CD14-positive monocyte (primary cell): ENCODE data around the gene CASP4. TPM values are rescaled to one million over a fixed set of nuclear protein-coding genes. Genes with fewer than 3 reads are reported as not detected.

ENCODE experiments used
- DNase-seq, 3 donors: peaks; one replicate each; pipeline ENCODE4 v3.0.0-alpha.2; 2011 to 2022
- H2AFZ ChIP-seq: 2 replicates; pipeline ENCODE4 v1.6.0; 2012; ENCODE audit warnings: mild to moderate bottlenecking, low read depth, low read length, inconsistent platforms; ENCODE audit not compliant: insufficient read depth, poor library complexity, severe bottlenecking
- H3K27ac ChIP-seq, 2 donors: 1 replicate in 1 of 2; 2 replicates in 1 of 2; pipeline ENCODE4 v1.5.1; 2012 to 2013; ENCODE audit warnings: low read length in 2 of 2, control low read depth in 1 of 2, inconsistent platforms in 1 of 2, low read depth in 1 of 2, mild to moderate bottlenecking in 1 of 2
- H3K27me3 ChIP-seq, 2 donors: one replicate each; pipeline versions ENCODE4 v1.6.0 to v1.6.1; 2011 to 2013; ENCODE audit warnings: low read length in 2 of 2; ENCODE audit not compliant: control insufficient read depth in 2 of 2, insufficient read depth in 2 of 2
- H3K36me3 ChIP-seq, 2 donors: replicated peaks in 1 of 2; 1 replicate in 1 of 2; 2 replicates in 1 of 2; pipeline versions ENCODE4 v1.5.1 to v1.6.1; 2012 to 2013; ENCODE audit warnings: low read length in 2 of 2, control low read depth in 1 of 2, inconsistent platforms in 1 of 2, mild to moderate bottlenecking in 1 of 2; ENCODE audit not compliant: insufficient read depth in 2 of 2, control insufficient read depth in 1 of 2
- H3K4me1 ChIP-seq, 2 donors: 1 replicate in 1 of 2; 2 replicates in 1 of 2; pipeline versions ENCODE4 v1.5.1 to v1.6.1; 2012 to 2013; ENCODE audit warnings: low read length in 2 of 2, control low read depth in 1 of 2, inconsistent platforms in 1 of 2, mild to moderate bottlenecking in 1 of 2, moderate library complexity in 1 of 2; ENCODE audit not compliant: insufficient read depth in 2 of 2, control insufficient read depth in 1 of 2
- H3K4me2 ChIP-seq: replicated peaks from 2 replicates; pipeline ENCODE3; 2012; ENCODE audit warnings: low read length, moderate library complexity, mild to moderate bottlenecking; ENCODE audit not compliant: poor library complexity, severe bottlenecking; ENCODE audit errors: extremely low read depth
- H3K4me3 ChIP-seq, 3 experiments: fragments of 200-600 bp in 1 of 3; sonication (generic) in 1 of 3; replicated peaks in 1 of 3; 1 replicate in 2 of 3; 2 replicates in 1 of 3; pipeline ENCODE4 v1.5.1; 2011 to 2013; ENCODE audit warnings: low read length in 3 of 3, mild to moderate bottlenecking in 3 of 3, control low read depth in 2 of 3, low read depth in 2 of 3, inconsistent platforms in 1 of 3, moderate library complexity in 1 of 3
- H3K79me2 ChIP-seq: 2 replicates; pipeline ENCODE4 v1.6.0; 2012; ENCODE audit warnings: mild to moderate bottlenecking, control low read depth, inconsistent platforms, low read length, moderate library complexity; ENCODE audit not compliant: insufficient read depth
- H3K9ac ChIP-seq: 2 replicates; pipeline ENCODE4 v1.6.0; 2017; ENCODE audit warnings: low read length, mild to moderate bottlenecking; ENCODE audit not compliant: insufficient read depth, poor library complexity, severe bottlenecking
- H3K9me3 ChIP-seq, 2 donors: replicated peaks in 1 of 2; 1 replicate in 1 of 2; 2 replicates in 1 of 2; pipeline versions ENCODE4 v1.5.1 to v1.6.1; 2012 to 2013; ENCODE audit warnings: low read length in 2 of 2, control low read depth in 1 of 2; ENCODE audit not compliant: control insufficient read depth in 1 of 2, insufficient read depth in 1 of 2
- H4K20me1 ChIP-seq: 2 replicates; pipeline ENCODE4 v1.6.0; 2012; ENCODE audit warnings: mild to moderate bottlenecking, low read length, control low read depth, moderate library complexity; ENCODE audit not compliant: insufficient read depth
- H3K27ac Mint-ChIP-seq, 7 donors: one replicate each; pipeline ENCODE4 v1.8.0; 2020; ENCODE audit warnings: mild to moderate bottlenecking in 7 of 7, mixed read lengths in 7 of 7, moderate library complexity in 6 of 7, inconsistent platforms in 2 of 7
- H3K27me3 Mint-ChIP-seq, 3 donors: one replicate each; pipeline ENCODE4 v1.8.0; 2021 to 2022; ENCODE audit warnings: low read depth in 3 of 3, mild to moderate bottlenecking in 3 of 3, mixed read lengths in 3 of 3, moderate library complexity in 3 of 3, inconsistent platforms in 1 of 3
- H3K36me3 Mint-ChIP-seq, 2 donors: one replicate each; pipeline ENCODE4 v1.8.0; 2020; ENCODE audit warnings: mixed read lengths in 2 of 2, inconsistent platforms in 1 of 2, mild to moderate bottlenecking in 1 of 2
- H3K4me1 Mint-ChIP-seq: one replicate; pipeline ENCODE4 v1.8.0; 2020; ENCODE audit warnings: mild to moderate bottlenecking, mixed read lengths
- H3K4me3 Mint-ChIP-seq, 2 donors: one replicate each; pipeline ENCODE4 v1.8.0; 2020; ENCODE audit warnings: mild to moderate bottlenecking in 2 of 2, mixed read lengths in 2 of 2, moderate library complexity in 1 of 2
- H3K9me3 Mint-ChIP-seq, 7 donors: one replicate each; pipeline ENCODE4 v1.8.0; 2020 to 2022; ENCODE audit warnings: mixed read lengths in 7 of 7, mild to moderate bottlenecking in 6 of 7, moderate library complexity in 6 of 7, inconsistent platforms in 2 of 7
- CTCF ChIP-seq: fragments of 200-600 bp; IDR thresholded peaks from one replicate; pipeline ENCODE4 v1.8.0; 2022; ENCODE audit warnings: antibody characterized with exemption, mild to moderate bottlenecking
- WGBS: methylation state at CpG from one replicate; pipeline ENCODE4 v1.1.5; 2013; ENCODE audit warnings: missing lambda C conversion rate; ENCODE audit not compliant: insufficient coverage; 5-methylcytosine and 5-hydroxymethylcytosine counted together
- intact Hi-C, 2 donors: fragments of 100-400 bp; cut with micrococcal nuclease; formaldehyde crosslinking; loops; one replicate each; pipeline versions ENCODE4 v1.15.0 to v1.15.1; 2023
- polyA plus RNA-seq, 3 donors: library from polyadenylated mRNA; depleted of rRNA in 1 of 3; unstranded in 2 of 3; stranded (reverse) in 1 of 3; fragments of 300-500 nt in 2 of 3; fragments of >200 nt in 1 of 3; fragmentation: Illumina TruSeq in 2 of 3; gene quantifications; 1 replicate in 2 of 3; 2 replicates in 1 of 3; pipeline ENCODE4 v1.2.3, GENCODE V29; 2012 to 2021

The CASP4 gene
- polyA plus RNA-seq, 3 donors, result 148 to 213 (median 163) TPM

- Histone ChIP-seq H2AFZ (no peak overlapping the region), H3K36me3 (no peaks in the 10 kb centered on the region), H3K9ac (no peak overlapping the region), H3K9me3 (no peaks in the 10 kb centered on the region), H3K27ac (no peak overlapping the region), H4K20me1 (no peaks in the 10 kb centered on the region), H3K4me3 (no peak overlapping the region), H3K4me1 (no peaks in the 10 kb centered on the region), H3K27me3 (no peaks in the 10 kb centered on the region), H3K79me2 (no peaks in the 10 kb centered on the region), H3K4me2 (no peak overlapping the region)
- no peak for DNase-seq
- Mint-ChIP-seq H3K27me3 (peaks cover 0 to 3% (median 0%) of the 10 kb centered on the region in 3 donors), H3K4me1 (peaks cover 8% of the 10 kb centered on the region), H3K36me3 (no peaks in the 10 kb centered on the region), H3K27ac (no peak overlapping the region), H3K4me3 (no peak overlapping the region), H3K9me3 (peaks cover 0 to 4% (median 3%) of the 10 kb centered on the region in 7 donors)
- intact Hi-C loops, result no loop called here
- no peak for TF ChIP-seq CTCF
These were observed 69.1 kb downstream of the CASP4 start for GRCh38 chr11:104899226-104899625.

GRCh38 chr11:104898685-104899013 lies 69.7 kb downstream of the CASP4 start:
- Histone ChIP-seq H3K4me3 (no peak overlapping the region), H4K20me1 (no peaks in the 10 kb centered on the region), H2AFZ (peak overlapping the region; percentile 0), H3K27ac (no peak overlapping the region), H3K9ac (no peak overlapping the region), H3K27me3 (no peaks in the 10 kb centered on the region), H3K4me2 (no peak overlapping the region), H3K4me1 (no peaks in the 10 kb centered on the region), H3K79me2 (no peaks in the 10 kb centered on the region), H3K9me3 (no peaks in the 10 kb centered on the region), H3K36me3 (no peaks in the 10 kb centered on the region)
- WGBS, result no CpG with 5 or more reads among the region's 1 CpG
- TF ChIP-seq CTCF, result no peak
- H3K27me3 Mint-ChIP-seq, result peaks cover 0 to 3% (median 0%) of the 10 kb centered on the region in 3 donors
- no peak overlapping the region for H3K4me3 Mint-ChIP-seq
- no peak for DNase-seq
- peaks cover 8% of the 10 kb centered on the region for H3K4me1 Mint-ChIP-seq
- peaks cover 0 to 4% (median 2%) of the 10 kb centered on the region in 7 donors for H3K9me3 Mint-ChIP-seq
- no peaks in the 10 kb centered on the region for H3K36me3 Mint-ChIP-seq
- intact Hi-C loops, result no loop called here
- H3K27ac Mint-ChIP-seq, result no peak overlapping the region
